Activated CD4-positive, alpha-beta T cell treated with anti-CD3 and anti-CD28 coated beads, Interleukin-2, Interleukin-6, amounts not matched to agents 100 ng/mL and 50 ng/mL, durations not matched to agents 16 hours and 8 hours (primary cell): ENCODE results near the gene TIMM10.
"Not testable (repeated sequence)": the region's sequence is repeated elsewhere in the genome, so short reads cannot be mapped to it uniquely, and the experiment has no call there.

Experiments
- DNase-seq: peaks from one replicate; pipeline ENCODE4 v3.0.0-alpha.2; 2020

TIMM10 gene

DNA sequence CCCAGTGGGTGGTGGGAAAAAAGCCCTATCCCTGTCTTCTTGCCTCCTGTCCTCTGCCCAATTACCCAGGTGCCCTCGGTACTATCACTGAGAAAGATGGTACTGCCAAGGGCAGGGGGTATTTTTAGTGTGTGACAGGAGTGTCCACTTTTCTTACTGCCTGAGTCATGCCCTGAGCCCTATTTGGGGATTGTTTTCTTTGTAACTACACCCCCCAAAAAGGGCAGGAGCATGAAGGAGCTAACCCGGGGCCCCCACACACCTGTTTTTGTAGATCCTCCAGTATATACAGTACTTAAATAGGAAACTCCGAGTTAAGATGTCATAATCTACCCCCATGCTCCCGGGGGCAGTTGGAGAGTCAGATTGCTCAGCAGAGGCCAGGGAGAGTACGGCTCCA is 10.6 kb upstream of the TIMM10 start:
- DNase-seq: no peak

DNA sequence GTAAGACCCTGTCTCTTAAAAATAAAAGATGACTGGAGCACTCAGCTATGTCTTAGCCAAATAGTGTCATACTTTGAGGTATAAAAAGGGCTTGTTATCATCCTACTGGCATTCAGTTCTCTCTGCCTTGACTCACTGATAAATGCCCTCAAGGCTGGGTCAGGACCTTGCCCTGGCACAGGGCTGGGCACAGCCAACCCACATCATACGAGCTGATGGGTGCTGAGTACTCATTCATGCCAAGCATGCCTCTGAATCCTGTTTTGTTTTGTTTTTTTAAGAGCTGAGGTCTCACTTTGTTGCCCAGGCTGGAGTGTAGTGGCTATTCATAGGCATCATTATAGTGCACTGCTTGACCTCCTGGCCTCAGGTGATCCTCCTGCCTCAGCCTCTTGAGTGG is 8.8 kb upstream of the TIMM10 start:
- no peak for DNase-seq

DNA sequence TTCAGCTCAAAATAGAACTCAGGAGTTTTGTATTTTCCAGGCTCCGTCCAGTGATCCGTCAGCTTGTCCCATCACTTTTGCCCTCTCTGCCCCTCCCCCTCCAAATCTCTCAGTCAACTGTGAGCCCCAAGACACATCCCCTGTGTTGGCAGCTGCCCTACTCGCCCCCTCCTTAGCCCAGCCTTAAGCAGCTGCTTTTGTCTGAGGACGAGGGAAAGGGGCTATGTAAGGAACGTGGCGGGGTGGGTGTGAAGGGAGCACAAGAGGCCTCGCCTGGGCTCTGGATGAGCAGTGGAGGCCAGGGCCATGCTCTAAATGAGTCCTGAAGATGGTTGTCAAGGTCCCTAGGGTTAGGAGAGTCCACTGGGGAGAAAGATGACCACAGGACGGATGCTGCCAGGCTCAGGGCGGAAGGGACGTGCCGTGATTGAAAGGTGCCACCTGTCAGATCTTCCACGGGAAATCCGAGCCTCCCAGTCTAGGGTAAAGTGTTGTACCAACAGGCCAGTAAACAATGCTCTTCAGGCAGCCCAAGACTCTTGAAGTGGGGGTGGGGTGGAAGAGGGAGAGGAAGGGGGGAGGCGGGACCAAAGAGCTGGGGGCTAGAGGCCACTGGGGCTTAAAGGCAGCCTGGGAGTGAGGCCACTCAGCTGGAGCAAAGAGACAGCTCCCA is 6.5 kb upstream of the TIMM10 start, which contains the start of gene SMTNL1:
SMTNL1 (plus strand) TSS at position 649 of the 673 bp plus-strand sequence. CDS start 5,048 bp downstream, outside the sequence.
- no peak for DNase-seq

DNA sequence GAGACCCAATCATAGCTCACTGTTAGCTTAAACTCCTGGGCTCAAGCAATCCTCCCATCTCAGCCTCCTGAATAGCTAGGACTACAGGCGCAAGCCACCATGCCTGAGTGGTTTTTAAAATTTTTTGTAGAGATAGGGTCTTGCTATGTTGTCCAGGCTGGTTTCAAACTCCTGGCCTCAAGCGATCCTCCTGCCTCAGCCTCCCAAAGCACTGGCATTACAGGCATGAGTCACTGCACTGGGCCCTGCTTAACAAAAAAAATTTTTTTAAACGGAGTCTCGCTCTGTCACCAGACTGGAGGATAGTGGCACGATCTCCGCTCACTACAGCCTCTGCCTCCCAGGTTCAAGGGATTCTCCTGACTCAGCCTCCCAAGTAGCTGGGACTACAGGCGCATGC is 3.9 kb upstream of the TIMM10 start:
- not testable (repeated sequence) for DNase-seq

DNA sequence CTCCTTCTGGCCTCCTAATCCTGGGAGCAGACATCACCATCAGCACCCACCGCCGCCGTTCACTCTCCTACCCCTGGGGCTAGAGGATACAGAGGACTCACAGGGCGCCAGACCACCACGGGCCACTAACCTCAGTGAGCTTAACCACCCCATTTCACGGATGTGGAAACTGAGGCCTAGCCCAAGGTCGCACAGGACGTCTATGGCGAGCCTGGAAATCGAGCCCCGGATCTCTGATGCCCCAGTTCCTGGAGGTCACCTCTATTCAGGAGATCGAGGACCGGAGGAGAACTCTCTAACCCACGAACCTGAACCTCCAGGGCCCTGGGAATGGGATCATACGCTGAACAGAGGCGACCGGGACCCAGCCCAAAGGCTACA is 349 bp downstream of the TIMM10 start:
- DNase-seq: peak; percentile 7

DNA sequence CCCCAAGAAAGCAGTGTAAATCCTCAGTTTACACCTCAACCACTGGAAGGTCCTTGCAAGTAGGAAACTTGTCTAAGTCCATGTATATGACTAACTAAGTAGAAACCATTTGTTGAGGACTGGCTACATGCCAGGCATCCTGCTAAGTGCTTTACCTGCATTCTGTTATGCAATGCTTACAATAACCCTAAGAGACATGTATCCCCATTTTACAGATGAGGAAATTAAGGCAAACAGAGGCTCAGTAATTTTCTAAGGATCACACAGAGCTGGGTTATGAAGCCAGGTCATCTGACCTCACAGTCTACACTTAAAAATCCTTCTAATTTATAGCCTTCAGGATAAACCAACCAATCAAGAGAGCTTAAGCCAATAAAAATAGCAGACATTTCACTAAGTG is 1.5 kb downstream of the TIMM10 start:
- DNase-seq: no peak

DNA sequence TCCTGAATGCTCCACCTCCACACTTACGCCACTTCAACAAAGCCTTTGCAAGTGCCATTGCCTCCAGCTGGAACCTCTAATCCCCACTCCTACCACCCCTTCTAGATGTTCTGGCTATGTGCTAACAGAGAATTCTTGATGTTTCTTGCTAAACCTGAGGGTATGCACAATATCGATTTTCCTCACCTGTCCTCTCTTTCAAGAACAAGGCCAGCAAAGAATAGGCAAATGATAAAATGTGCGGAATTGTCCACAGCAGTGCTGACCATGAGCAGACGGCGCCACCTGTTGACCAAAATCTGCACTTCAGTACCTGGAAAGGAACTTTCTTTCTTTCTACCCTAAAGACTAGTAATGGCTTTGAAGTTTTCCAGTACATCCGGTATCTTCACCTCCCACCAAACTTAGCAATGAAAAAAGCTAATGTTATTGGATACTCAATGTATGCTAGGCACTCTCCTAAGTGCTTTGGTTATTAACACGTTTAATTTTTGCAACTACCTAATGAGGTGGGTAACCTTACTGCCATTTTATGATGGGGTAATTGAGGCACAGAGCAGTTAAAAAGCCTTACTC is 3.4 kb downstream of the TIMM10 start:
- peak; percentile 75 for DNase-seq

DNA sequence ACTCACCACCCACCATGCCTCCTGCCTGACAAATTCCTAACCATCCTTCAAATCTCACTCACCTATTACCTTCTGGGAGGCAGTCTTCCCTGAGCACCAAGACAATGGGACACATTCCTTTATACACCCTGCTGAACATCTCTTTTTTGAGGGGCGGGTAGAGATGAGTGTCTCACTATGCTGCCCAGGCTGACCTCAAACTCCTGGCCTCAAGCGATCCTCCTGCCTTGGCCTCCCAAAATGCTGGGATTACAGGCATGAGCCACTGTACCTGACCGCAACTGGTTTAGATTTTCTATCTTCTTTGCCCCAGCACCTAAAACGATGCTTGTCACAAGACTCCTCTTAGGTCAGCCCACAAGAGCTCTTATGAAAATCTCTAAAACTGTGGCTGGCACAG is 7.1 kb downstream of the TIMM10 start:
- no peak for DNase-seq

DNA sequence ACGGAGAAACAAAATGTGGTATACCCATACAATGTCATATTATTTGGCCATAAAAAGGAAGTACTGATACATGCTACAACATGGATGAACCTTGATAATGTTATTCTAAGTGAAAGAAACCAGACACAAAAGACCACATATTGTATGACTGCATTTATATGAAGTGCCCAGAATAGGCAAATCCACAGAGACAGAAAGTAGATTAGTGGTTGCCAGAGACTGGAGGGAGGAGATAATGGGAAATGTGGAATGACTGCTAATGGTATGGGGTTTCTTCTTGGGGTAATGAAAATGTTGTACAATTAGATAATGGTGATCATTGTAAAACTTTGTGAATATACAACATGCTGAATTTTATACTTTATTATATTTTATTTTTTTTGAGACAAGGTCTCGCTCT is 9.4 kb downstream of the TIMM10 start:
- no peak for DNase-seq

DNA sequence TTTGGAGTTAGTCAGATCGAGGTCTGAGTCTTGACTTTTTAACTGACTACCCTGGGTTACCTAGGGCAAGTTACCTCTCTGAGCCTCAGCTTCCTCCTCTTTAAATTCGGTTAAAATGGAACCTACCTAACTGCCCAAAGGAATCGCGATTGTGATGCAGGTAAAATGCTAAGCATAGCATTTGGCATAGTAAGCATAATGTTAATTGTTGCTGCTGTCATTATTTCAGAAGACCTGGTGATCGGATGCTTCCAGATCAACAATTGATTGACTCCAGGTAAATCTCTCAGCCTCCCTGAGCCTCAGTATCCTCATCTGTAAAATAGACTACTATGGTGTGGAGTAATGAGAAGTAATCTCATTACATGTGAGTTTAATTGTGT is 14.5 kb downstream of the TIMM10 start:
- no peak for DNase-seq

DNA sequence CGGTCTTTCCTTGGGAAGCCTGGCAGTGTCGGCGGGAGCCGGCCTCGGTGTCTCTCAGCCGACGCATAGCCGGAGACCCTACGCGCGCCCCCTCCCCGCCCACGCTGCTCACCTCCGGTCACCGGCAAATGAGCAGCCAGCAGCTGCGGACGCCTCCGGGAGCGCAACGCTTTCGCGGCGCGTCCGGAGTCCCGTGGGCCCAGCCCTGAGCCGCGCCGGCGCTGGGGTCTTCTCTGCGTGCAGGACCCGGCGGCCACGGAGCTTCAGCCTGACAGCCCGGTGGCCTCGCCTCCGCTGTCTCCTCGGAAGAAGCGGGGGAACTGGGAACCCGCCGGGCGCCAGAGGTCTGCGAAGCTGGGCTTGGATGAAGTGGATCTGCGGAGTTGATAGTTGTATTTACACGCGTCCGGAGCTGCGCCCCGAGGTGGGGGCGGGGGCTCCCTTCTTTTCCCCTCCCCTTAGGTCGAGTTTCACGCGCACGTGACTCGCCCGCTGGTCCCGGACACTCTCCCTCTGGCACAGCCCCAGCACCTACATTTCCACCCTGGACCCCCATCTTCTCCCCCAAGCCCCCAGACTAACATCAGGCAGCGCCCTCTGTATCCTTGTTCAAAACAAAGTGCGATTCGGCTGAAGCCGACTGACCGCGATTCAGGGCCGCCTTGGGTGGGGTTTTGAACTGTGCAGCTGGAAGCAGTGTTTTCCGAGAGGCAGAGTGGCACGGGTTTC is 15.1 kb downstream of the TIMM10 start, which contains the start of gene SLC43A1:
SLC43A1 (minus strand) TSS at position 371 of the 729 bp plus-strand sequence. CDS start 1,591 bp downstream, outside the sequence.
- peak; percentile 58 for DNase-seq

DNA sequence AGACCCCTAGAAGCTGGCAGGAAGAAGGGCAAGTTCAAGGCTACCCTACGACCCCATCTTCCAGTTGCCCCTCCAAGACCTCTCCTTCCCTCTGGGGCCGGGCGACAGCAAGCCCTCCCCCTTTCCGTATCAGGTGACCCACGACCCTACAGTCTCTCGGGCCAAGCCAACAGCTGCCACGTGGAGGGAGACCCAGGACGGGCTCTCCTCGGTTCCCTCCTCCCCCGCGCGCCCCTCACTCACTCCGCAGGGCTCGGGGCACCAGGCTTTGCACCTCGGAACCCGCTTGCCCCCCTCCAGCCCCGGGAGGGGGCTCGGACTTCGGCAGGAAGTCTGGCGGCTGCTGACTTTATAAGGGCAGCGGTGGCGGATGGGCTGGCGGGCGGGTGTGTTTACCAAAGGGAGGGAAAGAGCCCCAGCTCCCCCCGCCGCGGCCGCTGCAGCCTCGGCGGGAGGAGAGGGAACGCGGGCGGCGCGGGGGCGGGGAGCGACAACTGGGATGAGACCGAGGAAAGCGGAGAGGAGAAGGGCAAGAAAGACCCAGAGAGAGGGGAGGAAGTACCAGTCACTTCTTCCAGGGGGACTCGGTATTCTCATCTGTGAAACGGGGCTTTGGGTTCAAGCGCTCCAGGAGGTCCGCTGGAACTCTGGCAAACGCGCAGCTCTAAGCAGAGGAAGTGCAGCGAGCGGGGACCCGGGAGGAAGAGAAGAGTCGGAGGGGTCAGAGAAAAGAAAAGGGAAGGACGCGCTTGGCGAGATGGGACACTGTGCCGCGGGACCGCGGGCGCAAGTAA is 15.8 kb downstream of the TIMM10 start:
- peak; percentile 66 for DNase-seq

DNA sequence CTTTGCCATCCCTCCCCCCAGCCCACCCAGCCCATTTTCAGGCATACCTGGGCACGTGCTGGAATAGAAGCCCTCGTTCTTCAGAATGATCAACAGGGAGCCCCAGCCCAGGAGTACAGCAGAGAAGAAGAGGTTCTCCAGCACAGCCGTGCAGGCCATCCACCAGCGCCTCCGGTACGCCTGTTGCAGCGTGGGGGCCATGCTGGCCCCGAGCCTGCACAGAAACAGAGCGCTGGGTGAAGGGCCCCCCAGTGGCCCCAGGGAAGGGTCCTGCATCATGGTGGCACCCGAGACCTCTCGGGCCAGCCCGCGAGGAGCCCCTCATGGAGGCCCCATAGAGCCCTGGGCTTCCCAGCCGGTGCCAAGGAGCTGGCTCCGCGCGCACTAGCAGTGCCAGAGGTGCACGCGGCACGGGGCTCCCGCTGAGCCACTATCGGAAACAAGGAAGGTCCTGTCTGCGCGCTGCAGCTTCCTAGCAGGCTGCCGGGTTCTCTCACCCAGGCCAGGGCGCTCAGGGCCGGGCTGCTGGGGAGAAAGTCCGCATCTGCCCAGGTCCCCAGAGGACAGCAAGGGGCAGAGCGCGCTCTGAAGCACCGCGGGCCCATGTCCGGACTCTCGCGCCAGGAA is 16.5 kb downstream of the TIMM10 start:
- peak; percentile 47 for DNase-seq

DNA sequence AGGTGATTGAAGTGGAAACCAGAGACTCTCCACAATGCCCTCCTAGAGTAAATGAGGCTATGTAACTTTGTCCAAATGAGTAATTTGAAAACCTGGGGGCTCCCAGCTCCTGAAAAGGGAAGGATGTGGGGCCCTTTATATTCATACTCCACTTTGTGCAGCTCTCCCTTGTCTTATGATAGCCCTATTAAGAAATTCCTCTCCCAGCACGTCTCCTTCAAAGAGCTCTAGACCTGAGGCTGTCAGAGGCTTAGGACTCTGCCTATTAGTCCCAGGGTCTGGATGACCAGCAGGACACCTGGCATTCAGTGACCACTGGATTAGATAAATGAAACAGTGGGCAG is 17.1 kb downstream of the TIMM10 start:
- DNase-seq: no peak

DNA sequence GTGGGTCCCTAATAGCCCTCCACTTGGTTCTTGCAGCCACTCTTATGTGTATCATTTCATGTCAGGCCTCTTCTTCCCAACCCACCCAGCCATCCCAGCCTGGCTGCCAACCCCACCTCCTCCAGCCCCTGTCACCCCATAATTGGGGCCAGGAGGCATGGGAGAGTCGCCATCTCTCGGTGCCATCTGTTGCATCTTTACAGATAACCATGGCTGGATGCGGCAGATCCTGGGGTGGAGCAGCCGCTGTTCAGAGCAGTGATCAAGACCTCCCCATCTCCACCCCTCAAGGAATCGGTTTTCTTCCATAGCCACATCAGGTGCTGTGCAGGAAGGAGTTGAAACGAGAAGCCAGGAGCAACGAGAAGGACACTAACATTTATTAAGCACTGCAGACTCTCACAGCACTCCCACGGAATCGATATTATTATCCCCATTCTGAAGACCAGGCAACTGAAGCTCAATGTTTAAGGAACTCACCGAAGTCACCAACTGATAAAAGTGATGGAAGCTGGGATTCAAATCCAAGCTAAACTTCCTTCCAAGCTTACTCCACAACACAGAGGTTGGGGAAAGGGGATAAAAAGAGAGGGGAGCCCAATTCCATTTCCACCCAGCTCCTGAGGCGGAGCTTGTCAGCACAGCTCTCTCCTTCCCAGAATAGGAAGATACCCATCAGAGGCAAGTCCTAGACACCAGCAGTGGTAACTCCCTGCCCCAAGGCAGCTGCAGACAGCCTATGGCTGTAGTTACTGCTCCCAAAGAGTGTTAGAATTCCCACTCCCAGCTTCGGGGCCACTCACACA is 17.7 kb downstream of the TIMM10 start:
- no peak for DNase-seq

DNA sequence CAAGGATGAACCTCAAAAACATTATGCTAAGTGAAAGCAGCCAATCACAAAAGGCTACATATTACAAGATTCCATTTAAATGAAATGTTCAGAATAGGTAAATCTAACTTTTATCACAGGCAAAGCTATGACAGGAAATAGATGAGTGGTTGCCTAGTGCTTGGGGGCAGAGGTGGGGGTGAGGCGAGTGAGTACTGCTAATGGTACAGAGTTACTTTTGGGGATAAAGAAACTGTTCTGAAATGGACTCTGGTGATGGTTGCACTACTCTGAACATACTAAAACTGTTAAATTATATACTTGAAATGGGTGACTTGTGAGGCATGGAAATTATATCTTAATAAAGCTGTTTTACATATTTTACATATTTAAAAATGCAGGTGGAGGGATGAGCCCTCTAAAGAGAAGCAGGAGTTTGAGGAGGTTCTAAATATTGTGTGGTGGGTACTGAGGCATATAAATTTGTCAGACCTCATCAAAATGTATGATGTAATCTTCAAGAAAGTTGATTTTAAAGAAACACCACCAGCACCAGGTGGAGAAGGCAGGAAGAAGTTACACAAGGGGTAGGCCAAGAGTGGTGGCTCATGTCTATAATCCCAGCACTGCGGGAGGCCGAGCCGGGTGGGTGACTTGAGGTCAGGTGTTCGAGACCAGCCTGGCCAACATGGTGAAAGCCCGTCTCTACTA is 18.7 kb downstream of the TIMM10 start:
- DNase-seq: no peak

DNA sequence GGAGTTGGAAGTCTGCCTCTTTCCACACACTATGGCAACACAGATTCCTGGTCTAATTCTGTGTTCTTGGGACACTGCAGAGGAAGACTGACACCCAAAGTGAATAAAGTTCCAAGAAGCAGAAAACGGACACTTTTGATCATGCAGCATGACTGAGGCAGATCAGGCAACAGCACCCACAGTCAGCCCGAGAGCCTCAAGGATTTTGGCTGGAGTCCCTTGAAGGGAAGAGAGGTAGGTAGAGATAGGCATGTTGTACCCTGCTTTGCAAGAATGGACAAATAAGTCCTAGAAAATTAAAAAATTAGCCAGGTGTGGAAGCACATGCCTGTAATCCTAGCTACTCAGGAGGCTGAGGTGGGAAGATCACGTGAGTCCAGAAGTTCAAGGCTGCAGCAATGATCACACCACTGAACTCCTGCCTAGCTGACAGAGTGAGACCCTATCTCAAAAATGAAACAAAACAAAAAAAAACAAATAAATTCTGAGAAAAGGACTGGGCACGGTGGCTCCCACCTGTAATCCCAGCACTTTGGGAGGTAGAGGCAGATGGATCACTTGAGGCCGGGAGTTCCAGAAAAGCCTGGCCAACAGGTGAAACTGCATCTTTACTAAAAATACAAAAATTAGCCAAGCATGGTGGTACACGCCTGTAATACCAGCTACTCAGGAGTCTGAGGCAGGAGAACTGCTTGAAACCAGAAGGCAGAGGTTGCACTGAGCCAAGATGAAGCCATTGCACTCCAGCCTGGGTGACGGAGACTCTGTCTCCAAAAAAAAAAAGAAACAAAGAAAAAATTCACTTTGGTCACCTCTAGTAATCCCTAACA is 22.0 kb downstream of the TIMM10 start:
- DNase-seq: no peak

DNA sequence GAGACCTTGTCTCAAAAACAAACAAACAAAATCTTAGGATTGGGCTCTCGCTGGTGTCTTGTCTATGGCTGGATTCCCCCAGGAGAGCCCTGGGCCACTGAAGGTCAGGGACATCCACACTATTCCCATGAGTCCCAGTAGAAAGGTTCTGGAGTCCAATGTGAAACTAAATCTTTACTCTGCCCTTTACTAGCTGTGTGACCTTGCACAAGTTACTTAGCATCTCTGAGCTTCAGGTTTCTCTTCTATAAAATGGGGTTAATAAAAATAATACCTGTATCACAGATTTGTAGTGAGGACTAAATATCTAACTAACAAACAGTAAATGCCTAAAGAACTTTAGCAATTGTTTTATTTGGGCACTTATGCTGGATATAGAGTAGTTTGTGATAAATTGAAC is 24.0 kb downstream of the TIMM10 start:
- DNase-seq: no peak

DNA sequence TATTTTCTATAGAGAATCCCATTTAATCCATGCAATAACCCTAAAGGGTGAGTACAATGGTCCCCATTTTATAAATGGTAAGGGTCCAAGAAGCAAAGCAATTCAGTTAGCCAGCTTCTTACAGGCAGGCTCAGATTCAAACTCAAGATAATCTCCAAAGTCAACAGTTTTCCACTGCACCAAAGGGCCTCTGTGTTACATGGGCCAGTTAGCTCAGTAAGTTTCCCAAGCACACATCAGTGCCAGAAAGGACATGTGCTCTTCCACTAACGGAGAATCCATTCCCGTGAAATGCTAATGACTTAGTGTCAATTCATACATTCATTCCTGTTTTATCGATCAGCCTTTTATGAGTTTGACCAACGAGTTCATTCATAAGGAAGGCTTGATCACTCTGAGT is 26.0 kb downstream of the TIMM10 start:
- DNase-seq: no peak

DNA sequence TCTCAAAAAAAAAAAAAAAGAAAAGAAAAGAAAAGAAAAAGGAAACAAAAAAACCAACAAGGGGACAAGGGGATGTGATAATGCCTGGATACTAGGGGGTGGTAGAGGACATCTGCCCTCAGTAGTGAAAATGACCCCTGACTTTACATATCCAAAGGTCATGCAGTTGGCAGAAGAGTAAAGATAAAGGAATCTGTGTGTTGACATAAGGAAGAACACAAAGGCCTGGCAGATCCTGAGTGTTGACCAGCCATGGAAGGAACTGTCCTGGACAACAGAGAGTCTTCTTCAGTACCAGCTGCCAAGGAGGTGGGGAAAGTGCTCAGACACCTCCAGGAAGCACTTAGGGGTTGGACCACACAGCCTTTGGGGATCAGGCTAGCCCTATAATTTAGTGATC is 27.7 kb downstream of the TIMM10 start:
- DNase-seq: no peak

DNA sequence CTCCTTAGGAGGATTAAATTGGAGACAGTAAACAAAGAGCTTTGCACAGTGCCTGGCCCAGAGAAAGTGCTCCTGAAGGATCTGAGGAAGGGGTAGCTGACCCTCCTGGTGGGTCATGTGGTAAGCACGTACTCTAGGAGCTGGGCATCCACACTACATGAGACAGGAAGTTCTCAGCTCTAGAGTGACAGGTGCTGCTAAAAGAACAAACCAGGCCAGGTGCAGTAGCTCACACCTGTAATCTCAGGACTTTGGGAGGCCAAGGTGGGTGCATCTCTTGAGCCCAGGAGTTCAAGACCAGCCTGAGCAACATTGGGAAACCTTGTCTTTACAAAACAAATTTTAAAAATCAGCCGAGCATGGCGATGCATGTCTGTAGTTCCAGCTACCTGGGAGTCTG is 28.2 kb downstream of the TIMM10 start:
- no peak for DNase-seq
